HAP-1 (cell line): ENCODE data around the gene PPP1R37.
A peak's percentile ranks its signal among the peaks of the same experiment; 100 is the strongest.

ENCODE experiments used
- DNase-seq, 2 experiments: peaks; one replicate each; pipeline ENCODE4 v3.0.0-alpha.2; 2016 to 2020; ENCODE audit warnings: low spot score in 2 of 2
- H3K27me3 ChIP-seq: fragments of 250-450 bp; sonication (Bioruptor Pico); 2 replicates; pipeline ENCODE4 v1.5.1; 2020; ENCODE audit warnings: low read depth, mild to moderate bottlenecking, moderate library complexity
- H3K36me3 ChIP-seq: fragments of 250-450 bp; sonication (Bioruptor Pico); replicated peaks from 2 replicates; pipeline ENCODE4 v1.5.1; 2020; ENCODE audit warnings: mild to moderate bottlenecking
- H3K4me1 ChIP-seq: fragments of 250-450 bp; sonication (Bioruptor Pico); 2 replicates; pipeline ENCODE4 v1.5.1; 2020; ENCODE audit warnings: mild to moderate bottlenecking
- H3K4me3 ChIP-seq: fragments of 250-450 bp; sonication (Bioruptor Pico); 2 replicates; pipeline ENCODE4 v1.5.1; 2020; ENCODE audit warnings: mild to moderate bottlenecking, moderate library complexity
- H3K9me3 ChIP-seq: fragments of 250-450 bp; sonication (Bioruptor Pico); 2 replicates; pipeline ENCODE4 v1.5.1; 2020; ENCODE audit warnings: mild to moderate bottlenecking, moderate library complexity
- in situ Hi-C: fragments of 300-500 bp; cut with MboI; formaldehyde crosslinking; loops from 3 replicates; pipeline ENCODE4 v1.14.3; 2020; ENCODE audit warnings: low sequenced_read_pairs, inconsistent platforms, mixed read lengths

PPP1R37 gene

DNA sequence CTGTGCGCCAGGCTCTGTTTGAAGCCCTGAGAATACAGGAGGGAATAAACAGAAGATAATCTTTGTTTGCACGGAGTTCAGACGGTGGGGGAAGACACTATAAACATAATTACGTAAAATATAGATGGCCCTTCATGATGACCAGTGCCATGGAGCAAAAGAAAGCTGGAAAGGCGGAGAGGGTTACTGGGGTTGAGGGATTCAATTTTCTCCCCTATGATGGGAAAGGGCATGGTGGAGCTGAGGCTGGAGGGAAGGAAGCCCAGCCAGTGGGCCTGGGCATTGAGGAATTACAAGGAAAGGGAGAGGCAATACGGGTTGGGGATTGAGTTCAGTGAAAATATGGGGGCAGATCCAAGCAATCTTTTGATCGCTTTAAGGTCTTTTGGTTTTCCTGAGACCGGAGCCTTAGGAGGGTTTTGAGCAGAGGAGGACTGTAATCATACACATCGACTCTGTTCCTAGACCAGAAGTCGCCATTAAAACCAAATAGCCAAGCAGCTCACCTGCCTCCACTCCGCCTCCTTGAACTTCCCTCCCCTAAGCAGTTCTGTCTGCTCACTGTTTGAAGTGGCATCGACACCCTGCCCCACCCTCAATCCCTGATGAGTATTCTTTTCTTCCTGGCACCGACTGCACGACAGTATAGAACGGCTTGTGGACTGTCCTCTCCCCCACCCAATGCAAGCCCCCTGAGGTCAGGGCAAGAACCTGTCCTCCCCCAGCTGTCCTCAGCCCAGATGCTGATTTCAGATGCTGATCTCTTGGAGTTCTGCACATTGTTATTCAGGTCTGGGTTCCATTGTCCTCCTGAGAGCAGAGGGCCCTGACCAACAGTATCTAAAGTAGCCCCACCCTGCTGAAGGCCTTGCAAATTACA lies 15.9 kb upstream of the PPP1R37 start:
- no peak for DNase-seq
- in situ Hi-C loops = no loop called here
- Histone ChIP-seq H3K9me3 (no peaks in the 10 kb centered on the region), H3K4me3 (peak overlapping the region; percentile 53), H3K36me3 (peaks cover 34% of the 10 kb centered on the region), H3K27me3 (no peaks in the 10 kb centered on the region), H3K4me1 (peaks cover 24% of the 10 kb centered on the region)

GRCh38 chr19:45078390-45079062 lies 14.5 kb upstream of the PPP1R37 start:
- H3K36me3 ChIP-seq = peaks cover 28% of the 10 kb centered on the region
- H3K9me3 ChIP-seq = no peaks in the 10 kb centered on the region
- H3K4me1 ChIP-seq = peaks cover 24% of the 10 kb centered on the region
- H3K4me3 ChIP-seq = peak overlapping the region; percentile 100
- H3K27me3 ChIP-seq = no peaks in the 10 kb centered on the region
- in situ Hi-C loops = no loop called here
- no peak for DNase-seq

DNA sequence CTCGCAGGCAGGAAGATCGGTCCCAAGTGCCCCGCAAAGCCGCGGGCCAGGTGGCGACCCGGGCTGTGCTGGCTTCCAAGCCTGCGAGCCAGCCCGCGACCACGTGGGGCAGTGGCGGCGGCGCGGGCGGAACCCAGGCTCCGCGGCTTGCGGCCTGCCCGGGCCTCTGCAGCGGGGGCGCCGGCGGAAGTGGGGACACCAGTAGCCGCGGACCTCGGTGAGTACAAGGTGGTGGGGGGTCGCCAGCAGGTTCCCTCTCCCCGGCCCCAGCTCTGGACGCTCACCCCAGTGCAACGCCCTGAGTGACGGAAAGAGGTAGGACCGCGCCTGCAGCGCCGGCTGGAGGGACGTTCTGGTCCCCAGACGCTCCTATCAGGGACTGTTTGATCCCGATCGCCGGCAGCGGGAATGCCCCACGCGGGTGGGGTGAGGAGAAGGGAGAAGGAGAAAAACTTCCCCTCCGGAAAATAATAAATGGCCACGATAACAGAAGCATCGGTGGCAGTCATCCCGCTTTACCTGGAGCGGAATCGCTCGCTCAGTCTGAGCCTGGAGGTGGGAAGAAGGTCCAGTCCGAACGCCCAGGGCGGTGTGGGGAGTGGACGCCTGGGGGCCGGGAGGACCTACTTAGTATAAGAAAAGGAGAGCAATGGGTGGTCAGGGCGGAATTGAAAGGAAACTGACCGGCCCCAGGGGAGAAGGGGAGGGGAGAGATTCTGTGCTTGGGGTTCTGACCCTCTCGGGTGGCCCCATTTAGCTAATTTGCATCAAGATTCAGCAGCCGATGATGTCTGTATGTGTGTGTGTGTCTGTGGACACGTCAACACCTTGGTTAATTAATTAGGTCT lies 13.7 kb upstream of the PPP1R37 start, which contains the start of gene GEMIN7:
TSS of gene GEMIN7 (plus strand) at position 198 of the 848 bp plus-strand sequence. CDS start 10,855 bp downstream, outside the sequence.
- in situ Hi-C loops = no loop called here
- H3K27me3 ChIP-seq = no peaks in the 10 kb centered on the region
- H3K9me3 ChIP-seq = no peaks in the 10 kb centered on the region
- peaks cover 24% of the 10 kb centered on the region for H3K4me1 ChIP-seq
- peak; percentile 67 to 87 for DNase-seq
- peak within 1 kb of the TSS; percentile 100 for H3K4me3 ChIP-seq
- peaks cover 27% of the 10 kb centered on the region for H3K36me3 ChIP-seq

DNA sequence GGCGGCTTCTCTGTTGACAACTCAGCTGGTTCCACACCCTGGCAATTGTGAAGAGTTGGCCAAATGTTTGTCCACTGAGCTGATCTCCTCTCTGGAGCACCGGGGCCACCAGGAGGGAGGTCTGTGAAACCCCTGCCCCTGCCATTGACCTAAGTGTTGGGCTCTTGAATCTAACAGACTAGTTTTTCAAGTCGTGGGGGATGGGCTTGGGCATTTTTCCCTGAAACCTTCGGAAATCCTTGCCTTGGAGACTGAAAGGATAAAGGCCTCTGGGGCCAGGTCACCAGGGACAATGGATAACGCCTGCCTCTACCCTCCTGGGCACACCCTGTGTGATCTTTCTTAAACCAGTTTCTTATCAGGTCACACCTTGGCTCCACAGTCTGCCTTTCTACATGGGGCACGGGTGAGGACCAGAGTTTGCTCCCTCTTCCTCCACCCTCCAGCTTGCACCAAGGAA lies 13.0 kb upstream of the PPP1R37 start:
- H3K9me3 ChIP-seq = no peaks in the 10 kb centered on the region
- in situ Hi-C loops = no loop called here
- DNase-seq = no peak
- H3K4me3 ChIP-seq = peak overlapping the region; percentile 100
- H3K36me3 ChIP-seq = peaks cover 28% of the 10 kb centered on the region
- peaks cover 19% of the 10 kb centered on the region for H3K4me1 ChIP-seq
- no peaks in the 10 kb centered on the region for H3K27me3 ChIP-seq

DNA sequence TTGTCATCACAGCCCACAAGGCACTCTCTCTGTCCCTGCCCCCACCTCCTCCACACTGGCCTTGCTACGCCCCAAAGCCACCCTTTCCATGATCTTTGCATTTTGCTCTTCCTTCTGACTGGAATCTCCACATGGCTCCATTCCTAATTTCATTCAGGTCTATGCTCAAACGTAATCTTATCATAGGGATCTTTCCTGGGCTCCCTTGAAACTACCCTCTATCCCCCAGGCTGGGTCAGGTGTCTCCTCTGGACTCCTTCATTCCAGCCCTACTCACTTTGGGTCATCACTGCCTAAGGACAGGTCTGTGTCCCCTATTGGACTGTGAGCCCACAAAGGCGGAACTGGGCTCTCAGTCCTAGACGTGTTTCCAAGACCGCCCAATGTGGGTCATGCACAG lies 10.8 kb upstream of the PPP1R37 start:
- Histone ChIP-seq H3K27me3 (no peaks in the 10 kb centered on the region), H3K9me3 (no peaks in the 10 kb centered on the region), H3K4me1 (peaks cover 10% of the 10 kb centered on the region), H3K36me3 (peaks cover 36% of the 10 kb centered on the region), H3K4me3 (no peak overlapping the region)
- no peak for DNase-seq
- in situ Hi-C loops = no loop called here

GRCh38 chr19:45086480-45086879 lies 6.5 kb upstream of the PPP1R37 start:
- Histone ChIP-seq H3K4me3 (no peak overlapping the region), H3K4me1 (0 out of 2 replicates have a peak, but pooled peaks cover 2% of the 10 kb centered on the region), H3K36me3 (peaks cover 56% of the 10 kb centered on the region), H3K9me3 (no peaks in the 10 kb centered on the region), H3K27me3 (no peaks in the 10 kb centered on the region)
- no peak for DNase-seq
- in situ Hi-C loops = no loop called here

DNA sequence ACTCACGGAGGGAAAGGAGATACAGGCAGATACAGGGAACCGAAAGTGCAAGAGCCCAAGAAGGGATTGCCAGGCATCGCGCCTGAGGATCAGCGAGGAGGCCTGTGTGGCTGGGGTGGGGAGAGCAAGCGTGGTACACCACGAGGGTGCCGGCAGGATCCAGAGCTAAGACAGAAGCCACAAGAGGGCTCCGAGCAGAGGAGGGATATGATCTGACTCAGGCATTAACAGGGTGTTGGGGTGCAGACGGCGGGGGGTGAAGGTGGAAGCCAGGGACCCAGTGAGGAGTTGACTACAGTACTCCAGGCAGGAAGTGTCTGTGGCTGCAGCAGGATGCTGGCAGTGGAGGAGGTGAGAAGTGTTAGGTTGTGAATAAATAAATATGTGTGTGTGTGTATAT lies 5.4 kb upstream of the PPP1R37 start:
- no peak for DNase-seq
- H3K36me3 ChIP-seq = peaks cover 47% of the 10 kb centered on the region
- H3K4me3 ChIP-seq = no peak overlapping the region
- H3K4me1 ChIP-seq = peaks cover 2% of the 10 kb centered on the region; the same call in 1 of the 2 replicates
- no peaks in the 10 kb centered on the region for H3K27me3 ChIP-seq
- H3K9me3 ChIP-seq = no peaks in the 10 kb centered on the region
- in situ Hi-C loops = no loop called here

- peaks cover 46% of the 10 kb centered on the region for H3K36me3 ChIP-seq
- peaks cover 12% of the 10 kb centered on the region for H3K4me1 ChIP-seq
- no peak for DNase-seq
- no peaks in the 10 kb centered on the region for H3K9me3 ChIP-seq
- in situ Hi-C loops = no loop called here
- no peak overlapping the region for H3K4me3 ChIP-seq
- no peaks in the 10 kb centered on the region for H3K27me3 ChIP-seq
Observed at GRCh38 chr19:45090034-45090433, 2.9 kb upstream of the PPP1R37 start.

- no peak overlapping the region for H3K4me3 ChIP-seq
- in situ Hi-C loops = no loop called here
- no peaks in the 10 kb centered on the region for H3K27me3 ChIP-seq
- H3K36me3 ChIP-seq = peaks cover 46% of the 10 kb centered on the region
- DNase-seq = no peak
- no peaks in the 10 kb centered on the region for H3K9me3 ChIP-seq
- H3K4me1 ChIP-seq = peaks cover 12% of the 10 kb centered on the region
Observed at GRCh38 chr19:45090606-45091005, 2.4 kb upstream of the PPP1R37 start.

DNA sequence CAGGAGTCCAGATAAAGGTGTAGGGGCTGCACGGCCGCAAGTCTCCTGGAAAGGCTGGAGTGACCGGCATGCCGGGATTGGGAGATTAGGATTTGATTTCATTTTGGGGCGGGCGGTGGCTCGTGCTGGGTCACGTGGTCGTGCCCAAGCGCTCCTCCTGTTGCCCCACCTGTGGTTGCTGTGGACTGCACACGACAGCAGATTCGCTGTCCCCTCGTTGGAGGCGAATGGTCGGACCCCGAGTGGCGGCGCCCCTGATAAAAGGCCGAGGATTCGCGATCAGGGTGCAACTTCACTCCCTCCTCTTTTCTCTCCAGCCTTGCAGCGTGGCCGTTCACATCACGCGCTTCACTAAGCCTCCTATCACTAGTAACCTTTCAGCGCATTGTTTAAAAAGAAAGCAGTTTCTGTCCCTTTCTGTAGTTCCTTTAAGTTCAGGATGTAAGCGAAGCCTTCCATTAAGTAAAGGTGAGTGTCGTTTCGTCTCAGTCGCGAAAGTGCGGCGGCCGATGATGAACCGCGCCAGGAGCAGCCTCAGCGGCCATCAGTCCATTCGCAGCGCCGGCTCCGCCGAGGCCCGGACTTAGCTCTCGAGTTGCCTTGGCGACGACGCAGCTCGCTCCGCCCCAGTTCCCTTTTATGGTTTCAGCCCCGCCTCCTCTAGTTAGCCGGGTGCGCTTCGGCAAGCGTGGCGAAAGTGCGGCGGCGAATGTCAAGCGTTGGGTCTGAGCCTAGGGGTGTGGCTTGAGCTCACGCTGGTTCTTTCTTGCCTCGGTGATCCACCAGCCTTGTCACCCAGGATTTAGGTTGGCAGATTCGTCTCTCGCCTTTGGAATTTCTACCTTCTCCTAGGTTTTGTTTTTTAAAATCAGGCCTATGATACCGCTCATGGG lies 1.7 kb upstream of the PPP1R37 start:
- peaks cover 43% of the 10 kb centered on the region for H3K36me3 ChIP-seq
- DNase-seq = peak; percentile 95 to 99
- H3K4me1 ChIP-seq = peaks cover 12% of the 10 kb centered on the region
- no peaks in the 10 kb centered on the region for H3K27me3 ChIP-seq
- in situ Hi-C loops = no loop called here
- H3K4me3 ChIP-seq = peak overlapping the region; percentile 82
- no peaks in the 10 kb centered on the region for H3K9me3 ChIP-seq

DNA sequence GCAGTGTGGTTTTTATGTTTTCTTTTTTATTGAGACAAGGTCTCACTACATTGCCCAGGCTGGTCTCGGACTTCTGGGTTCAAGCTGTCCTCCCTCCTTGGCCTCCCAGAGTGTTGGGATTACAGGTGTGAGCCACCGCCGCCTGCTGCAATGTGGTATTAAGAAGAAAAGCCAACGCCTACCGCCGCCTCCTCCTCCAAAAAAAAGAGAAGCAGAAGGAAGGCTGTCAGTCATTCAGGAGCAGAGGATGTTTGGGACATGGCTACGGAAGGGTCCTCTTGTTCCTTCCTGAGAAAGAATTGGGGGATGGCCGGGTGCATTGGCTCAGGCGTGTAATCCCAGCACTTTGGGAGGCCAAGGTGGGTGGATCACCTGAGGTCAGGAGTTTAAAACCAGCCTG lies 1.2 kb downstream of the PPP1R37 start:
- no peaks in the 10 kb centered on the region for H3K9me3 ChIP-seq
- H3K4me1 ChIP-seq = peaks cover 12% of the 10 kb centered on the region
- peak overlapping the region; percentile 82 for H3K4me3 ChIP-seq
- in situ Hi-C loops = no loop called here
- peaks cover 30% of the 10 kb centered on the region for H3K36me3 ChIP-seq
- H3K27me3 ChIP-seq = no peaks in the 10 kb centered on the region
- no peak for DNase-seq

DNA sequence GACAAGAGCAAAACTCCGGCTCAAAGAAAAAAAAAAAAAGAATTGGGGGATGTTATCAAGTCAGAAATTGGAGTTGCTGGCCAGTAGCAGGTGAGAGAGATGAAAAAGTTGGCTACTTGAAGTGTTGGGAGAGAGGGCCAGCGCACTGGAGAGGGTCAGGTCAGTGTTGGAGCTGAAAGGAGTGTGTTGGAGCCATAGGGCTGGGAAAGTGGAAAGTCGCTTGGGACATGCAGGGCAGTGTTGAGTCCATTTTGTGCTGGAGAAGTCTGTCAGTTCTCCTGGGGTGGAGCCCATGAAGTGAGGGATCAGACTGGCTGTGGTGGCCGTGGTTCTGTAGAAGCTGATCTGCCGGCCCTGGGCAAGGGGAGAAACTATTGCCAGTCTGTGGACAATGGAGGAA lies 1.7 kb downstream of the PPP1R37 start:
- Histone ChIP-seq H3K9me3 (no peaks in the 10 kb centered on the region), H3K4me3 (peak overlapping the region; percentile 82; the same call in 1 of the 2 replicates), H3K27me3 (no peaks in the 10 kb centered on the region), H3K4me1 (peaks cover 12% of the 10 kb centered on the region), H3K36me3 (peaks cover 28% of the 10 kb centered on the region)
- DNase-seq = no peak
- in situ Hi-C loops = no loop called here
